Endothelial cell of umbilical vein (primary cell): ENCODE data around the gene SMAD3. TPM values are rescaled to one million over a fixed set of nuclear protein-coding genes. Genes with fewer than 3 reads are reported as not detected.
A peak's percentile ranks its signal among the peaks of the same experiment; 100 is the strongest.

ENCODE experiments used
- BruUV-seq: library from RNA; stranded (reverse); fragments of 400-500 nt; replicated peaks from 2 replicates; lab custom pipeline; 2021; lab: Mats Ljungman, UMichigan
- CTCF ChIA-PET: fragments of 300-600, 350-600 bp; sonication (Branson Sonifier 250); formaldehyde crosslinking; loops from one replicate; lab custom pipeline; 2021; ENCODE audit warnings: antibody characterized with exemption, inconsistent platforms; lab: Charles Lee
- POLR2A ChIA-PET: fragments of 300-600, 350-600 bp; sonication (Branson Sonifier 250); formaldehyde crosslinking; loops from one replicate; lab custom pipeline; 2021; ENCODE audit warnings: antibody characterized with exemption, inconsistent platforms; lab: Charles Lee
- DNase-seq: peaks from one replicate; pipeline ENCODE4 v3.0.0-alpha.2; 2011; ENCODE audit warnings: low read depth, low spot score
- FAIRE-seq: peaks from 2 replicates; lab custom pipeline; 2011; peaks lifted over from hg19 to GRCh38; lab: Jason Lieb, UNC
- H2AFZ ChIP-seq: 2 replicates; pipeline ENCODE4 v1.6.0; 2012; ENCODE audit warnings: low read depth, low read length, control low read depth, inconsistent platforms
- H3K27ac ChIP-seq: 2 replicates; pipeline ENCODE4 v1.5.1; 2011; ENCODE audit warnings: low read depth, mild to moderate bottlenecking, control low read depth, low read length, moderate library complexity; ENCODE audit not compliant: insufficient read depth
- H3K27me3 ChIP-seq, 2 experiments: 2 replicates each; pipeline versions ENCODE4 v1.6.0 to v1.6.1; 2011; ENCODE audit warnings: low read length in 2 of 2, mixed read lengths in 1 of 2; ENCODE audit not compliant: control insufficient read depth in 2 of 2, insufficient read depth in 2 of 2
- H3K36me3 ChIP-seq, 2 experiments: 2 replicates in 1 of 2; 3 replicates in 1 of 2; pipeline ENCODE4 v1.5.1; 2011; ENCODE audit warnings: low read length in 2 of 2, mild to moderate bottlenecking in 1 of 2, moderate library complexity in 1 of 2; ENCODE audit not compliant: control insufficient read depth in 2 of 2, insufficient read depth in 2 of 2; ENCODE audit errors: extremely low read depth in 1 of 2
- H3K4me1 ChIP-seq: 3 replicates; pipeline ENCODE4 v1.5.1; 2011; ENCODE audit warnings: mild to moderate bottlenecking, low read length; ENCODE audit not compliant: control insufficient read depth, insufficient read depth; ENCODE audit errors: extremely low read depth
- H3K4me2 ChIP-seq: 2 replicates; pipeline ENCODE4 v1.6.1; 2011; ENCODE audit warnings: low read length, control low read depth, mixed read lengths; ENCODE audit not compliant: insufficient read depth
- H3K4me3 ChIP-seq, 3 experiments: fragments of 200-600 bp in 1 of 3; sonication (generic), shearing (Covaris generic) in 1 of 3; replicated peaks in 1 of 3; 2 replicates each; pipeline ENCODE4 v1.5.1; 2011 to 2016; ENCODE audit warnings: control low read depth in 3 of 3, low read length in 3 of 3, mild to moderate bottlenecking in 2 of 3, inconsistent platforms in 1 of 3, low read depth in 1 of 3, moderate library complexity in 1 of 3; ENCODE audit not compliant: insufficient read depth in 1 of 3
- H3K79me2 ChIP-seq: 2 replicates; pipeline ENCODE4 v1.6.0; 2012; ENCODE audit warnings: low read length, inconsistent platforms; ENCODE audit not compliant: control insufficient read depth, insufficient read depth
- H3K9ac ChIP-seq: replicated peaks from 2 replicates; pipeline ENCODE3; 2011; ENCODE audit warnings: low read length, control low read depth; ENCODE audit not compliant: insufficient read depth; ENCODE audit errors: extremely low read depth
- H3K9me1 ChIP-seq: replicated peaks from 3 replicates; pipeline ENCODE4 v1.6.0; 2011; ENCODE audit warnings: mild to moderate bottlenecking, low read length; ENCODE audit not compliant: control insufficient read depth, insufficient read depth; ENCODE audit errors: extremely low read depth
- H3K9me3 ChIP-seq: replicated peaks from 2 replicates; pipeline ENCODE4 v1.5.1; 2012; ENCODE audit warnings: low read length, inconsistent platforms; ENCODE audit not compliant: control insufficient read depth, insufficient read depth
- H4K20me1 ChIP-seq: replicated peaks from 2 replicates; pipeline ENCODE3; 2011; ENCODE audit warnings: mild to moderate bottlenecking, low read length; ENCODE audit not compliant: control insufficient read depth, insufficient read depth; ENCODE audit errors: extremely low read depth
- CTCF ChIP-seq, 2 donors: IDR thresholded peaks; 1 replicate in 1 of 2; 2 replicates in 1 of 2; pipeline ENCODE4 v1.5.1; 2011; ENCODE audit warnings: low read length in 2 of 2, mild to moderate bottlenecking in 2 of 2, moderate library complexity in 2 of 2, control low read depth in 1 of 2, inconsistent platforms in 1 of 2, low read depth in 1 of 2; ENCODE audit not compliant: insufficient read depth in 1 of 2; ENCODE audit errors: extremely low read depth in 1 of 2
- EZH2 ChIP-seq: IDR thresholded peaks from 2 replicates; pipeline ENCODE4 v1.6.1; 2012; ENCODE audit warnings: borderline replicate concordance, low read depth, mild to moderate bottlenecking, moderate library complexity, low read length, inconsistent platforms; ENCODE audit not compliant: severe bottlenecking
- FOS ChIP-seq: IDR thresholded peaks from 2 replicates; pipeline ENCODE4 v1.6.1; 2011; ENCODE audit warnings: mild to moderate bottlenecking, low read length, moderate library complexity, borderline replicate concordance; ENCODE audit not compliant: insufficient read depth
- GATA2 ChIP-seq: IDR thresholded peaks from 2 replicates; pipeline ENCODE4 v1.7.0; 2011; ENCODE audit warnings: low read depth, mild to moderate bottlenecking, moderate library complexity, mixed read lengths, low read length; ENCODE audit not compliant: insufficient read length, insufficient read depth
- JUN ChIP-seq: IDR thresholded peaks from 2 replicates; pipeline ENCODE4 v1.6.1; 2011; ENCODE audit warnings: borderline replicate concordance, low read depth; ENCODE audit not compliant: insufficient read length, insufficient read depth
- MAX ChIP-seq: IDR thresholded peaks from 2 replicates; pipeline ENCODE4 v1.6.1; 2011; ENCODE audit not compliant: insufficient read depth, insufficient read length
- MYC ChIP-seq: IDR thresholded peaks from one replicate; pipeline ENCODE4 v1.6.1; 2011; ENCODE audit warnings: mild to moderate bottlenecking, low read depth, low read length
- POLR2A ChIP-seq: IDR thresholded peaks from 2 replicates; pipeline ENCODE4 v1.6.1; 2012; ENCODE audit warnings: low read depth, mild to moderate bottlenecking, control low read depth, low read length
- POLR2AphosphoS5 ChIP-seq: IDR thresholded peaks from 2 replicates; pipeline ENCODE4 v1.6.1; 2012; ENCODE audit warnings: low read depth, mild to moderate bottlenecking, control low read depth, low read length, moderate library complexity; ENCODE audit not compliant: insufficient read depth
- dilution Hi-C: fragments of 300-500 bp; cut with MboI; formaldehyde crosslinking; loops from one replicate; pipeline ENCODE4 v1.15.0; 2019; ENCODE audit warnings: low sequenced_read_pairs; ENCODE audit not compliant: extremely low pct_ligation_motif_present
- intact Hi-C: fragments of 100-400 bp; cut with micrococcal nuclease; formaldehyde crosslinking; loops from one replicate; pipeline ENCODE4 v1.10.0; 2022
- polyA plus RNA-seq, 4 experiments: library from polyadenylated mRNA; depleted of rRNA in 3 of 4; stranded (reverse) in 3 of 4; unstranded in 1 of 4; fragments of >200 nt; gene quantifications; 2 replicates each; pipeline versions ENCODE4 v1.2.1 to v1.2.3, GENCODE V29; 2011 to 2012; ENCODE audit warnings: missing spikeins in 1 of 4
- total RNA-seq: library from RNA; stranded (reverse); gene quantifications from 2 replicates; pipeline ENCODE4 v1.2.3, GENCODE V29; 2021

Gene SMAD3
- total and polyA plus RNA-seq, 2 donors (not counting 3 experiments of a cell fraction or from before 2014, with no cell fraction given) = 56.4 to 88.2 TPM

- POLR2A ChIA-PET = no interaction called here
- Histone ChIP-seq H3K36me3 (peaks cover 12 to 17% of the 10 kb centered on the region in 2 experiments), H3K4me2 (no peak overlapping the region), H4K20me1 (no peaks in the 10 kb centered on the region), H3K4me3 (no peak overlapping the region), H3K9ac (no peak overlapping the region), H3K9me1 (no peaks in the 10 kb centered on the region), H3K9me3 (no peaks in the 10 kb centered on the region), H3K27ac (no peak overlapping the region), H3K27me3 (no peaks in the 10 kb centered on the region), H2AFZ (no peak overlapping the region), H3K4me1 (peaks cover 31% of the 10 kb centered on the region), H3K79me2 (peaks cover 36% of the 10 kb centered on the region)
- DNase-seq (no peak), FAIRE-seq (no peak)
- intact Hi-C loops = no loop called here
- dilution Hi-C loops = no loop called here
- CTCF ChIA-PET = interaction anchor here (1.0 to 1.9 kb wide), 3 partner anchors 74 to 234 kb away, joined by 3 to 4 read pairs (median 3); no protein-coding TSS in a partner anchor
- no peak for TF ChIP-seq POLR2A
- TF ChIP-seq JUN = no peak
- peak in 1 of 2 donors; percentile 16 for TF ChIP-seq CTCF (IDR thresholded peaks at IDR 0.05; ENCODE audit: extremely low read depth in 1 of 2, insufficient read depth in 1 of 2, low read depth in 1 of 2, low read length in 2 of 2)
- no TSS peak for BruUV-seq
Measured at GRCh38 chr15:67180514-67181191, 115.3 kb downstream of the SMAD3 start.

- FAIRE-seq (no peak), DNase-seq (no peak)
- BruUV-seq = no TSS peak
- no peak overlapping the region for H3K27ac ChIP-seq
- H3K79me2 ChIP-seq = peaks cover 30% of the 10 kb centered on the region
- TF ChIP-seq MYC (no peak), FOS (no peak), MAX (no peak), EZH2 (no peak), POLR2AphosphoS5 (no peak), POLR2A (no peak), GATA2 (no peak), CTCF (IDR thresholded peaks at IDR 0.05; ENCODE audit: extremely low read depth in 1 of 2, insufficient read depth in 1 of 2, low read depth in 1 of 2, low read length in 2 of 2) (no peak), JUN (no peak)
- H3K36me3 ChIP-seq = peaks cover 16 to 21% of the 10 kb centered on the region in 2 experiments
- no peak overlapping the region for H3K4me3 ChIP-seq
- no peak overlapping the region for H3K4me2 ChIP-seq
- no peaks in the 10 kb centered on the region for H3K27me3 ChIP-seq
- peaks cover 25% of the 10 kb centered on the region for H3K4me1 ChIP-seq
- CTCF ChIA-PET = interaction anchor here (0.7 to 1.9 kb wide), 4 partner anchors 75 to 234 kb away, joined by 3 to 4 read pairs (median 3); no protein-coding TSS in a partner anchor
- H3K9me1 ChIP-seq = no peaks in the 10 kb centered on the region
- no peak overlapping the region for H3K9ac ChIP-seq
- no peak overlapping the region for H2AFZ ChIP-seq
- POLR2A ChIA-PET = no interaction called here
- intact Hi-C loops (no loop called here), dilution Hi-C loops (no loop called here)
- no peaks in the 10 kb centered on the region for H3K9me3 ChIP-seq
- H4K20me1 ChIP-seq = no peaks in the 10 kb centered on the region
Measured at GRCh38 chr15:67181221-67181639, 115.8 kb downstream of the SMAD3 start.
